ENCODE measurements around the gene OR4K1.

DNA sequence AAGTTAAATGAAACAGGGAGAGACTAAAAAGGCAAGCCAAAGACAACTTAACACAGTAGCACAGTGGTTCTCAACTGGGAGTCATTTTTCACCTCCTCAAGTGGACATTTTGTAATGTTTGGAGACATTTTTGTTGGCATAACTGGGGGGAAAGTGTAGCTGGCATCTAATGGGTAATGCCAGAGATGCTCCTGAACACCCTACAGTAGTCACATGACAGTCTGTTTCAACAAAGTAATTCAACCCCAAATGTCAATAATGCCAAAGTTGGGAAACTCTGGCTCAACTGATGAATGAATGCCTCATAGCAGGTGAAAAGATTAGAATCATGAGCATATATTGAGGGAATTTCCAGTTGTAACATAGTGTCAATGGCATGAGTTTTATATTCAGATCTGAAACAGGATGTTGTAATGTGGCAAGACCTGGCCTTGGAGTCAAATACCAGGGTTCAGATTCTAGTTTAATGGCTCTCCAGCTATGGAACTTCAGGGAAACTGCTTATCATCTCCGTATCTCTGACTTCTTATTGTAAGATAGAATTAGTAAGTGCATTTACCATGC lies 12.7 kb upstream of the OR4K1 start:
- no peak for TF ChIP-seq MAZ (CRISPR knock-in tag; conservative IDR thresholded peaks at IDR 0.05 in 1 of 2, IDR thresholded peaks at IDR 0.05 in 1 of 2)
- TF ChIP-seq, protein P1, sequence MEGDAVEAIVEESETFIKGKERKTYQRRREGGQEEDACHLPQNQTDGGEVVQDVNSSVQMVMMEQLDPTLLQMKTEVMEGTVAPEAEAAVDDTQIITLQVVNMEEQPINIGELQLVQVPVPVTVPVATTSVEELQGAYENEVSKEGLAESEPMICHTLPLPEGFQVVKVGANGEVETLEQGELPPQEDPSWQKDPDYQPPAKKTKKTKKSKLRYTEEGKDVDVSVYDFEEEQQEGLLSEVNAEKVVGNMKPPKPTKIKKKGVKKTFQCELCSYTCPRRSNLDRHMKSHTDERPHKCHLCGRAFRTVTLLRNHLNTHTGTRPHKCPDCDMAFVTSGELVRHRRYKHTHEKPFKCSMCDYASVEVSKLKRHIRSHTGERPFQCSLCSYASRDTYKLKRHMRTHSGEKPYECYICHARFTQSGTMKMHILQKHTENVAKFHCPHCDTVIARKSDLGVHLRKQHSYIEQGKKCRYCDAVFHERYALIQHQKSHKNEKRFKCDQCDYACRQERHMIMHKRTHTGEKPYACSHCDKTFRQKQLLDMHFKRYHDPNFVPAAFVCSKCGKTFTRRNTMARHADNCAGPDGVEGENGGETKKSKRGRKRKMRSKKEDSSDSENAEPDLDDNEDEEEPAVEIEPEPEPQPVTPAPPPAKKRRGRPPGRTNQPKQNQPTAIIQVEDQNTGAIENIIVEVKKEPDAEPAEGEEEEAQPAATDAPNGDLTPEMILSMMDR (IDR thresholded peaks at IDR 0.05 in 2 of 3, conservative IDR thresholded peaks at IDR 0.05 in 1 of 3; ENCODE audit: insufficient read depth in 2 of 3, low read depth in 1 of 3, low read length in 3 of 3), result no peak
- TF ChIP-seq, protein P2, sequence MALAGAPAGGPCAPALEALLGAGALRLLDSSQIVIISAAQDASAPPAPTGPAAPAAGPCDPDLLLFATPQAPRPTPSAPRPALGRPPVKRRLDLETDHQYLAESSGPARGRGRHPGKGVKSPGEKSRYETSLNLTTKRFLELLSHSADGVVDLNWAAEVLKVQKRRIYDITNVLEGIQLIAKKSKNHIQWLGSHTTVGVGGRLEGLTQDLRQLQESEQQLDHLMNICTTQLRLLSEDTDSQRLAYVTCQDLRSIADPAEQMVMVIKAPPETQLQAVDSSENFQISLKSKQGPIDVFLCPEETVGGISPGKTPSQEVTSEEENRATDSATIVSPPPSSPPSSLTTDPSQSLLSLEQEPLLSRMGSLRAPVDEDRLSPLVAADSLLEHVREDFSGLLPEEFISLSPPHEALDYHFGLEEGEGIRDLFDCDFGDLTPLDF (CRISPR knock-in tag; IDR thresholded peaks at IDR 0.05), result no peak
- no peak for TF ChIP-seq FOS (IDR thresholded peaks at IDR 0.05; ENCODE audit: extremely low read depth, insufficient read length)
